Stimulated activated effector memory CD8-positive, alpha-beta T cell treated with anti-CD3 and anti-CD28 coated beads, Interleukin-12 subunit alpha, Interleukin-12 subunit beta, amount 100 ng/mL, for 72 hours (primary cell): ENCODE results near the gene PALLD.

Experiments used
- ATAC-seq: fragments of 150-1000 bp; cut with Tn5 transposase; 2 replicates; pipeline ENCODE4 v1.10.0; 2021
- DNase-seq, 2 donors: peaks; one replicate each; pipeline ENCODE4 v3.0.0; 2021 to 2022; ENCODE audit warnings: low spot score in 2 of 2
- H3K27ac Mint-ChIP-seq: one replicate; pipeline ENCODE4 v1.8.0; 2022; ENCODE audit warnings: mild to moderate bottlenecking, mixed read lengths
- H3K36me3 Mint-ChIP-seq: one replicate; pipeline ENCODE4 v1.8.0; 2022; ENCODE audit warnings: mild to moderate bottlenecking, mixed read lengths
- H3K4me1 Mint-ChIP-seq: one replicate; pipeline ENCODE4 v1.8.0; 2022; ENCODE audit warnings: mixed read lengths
- H3K4me3 Mint-ChIP-seq: one replicate; pipeline ENCODE4 v1.8.0; 2022; ENCODE audit warnings: mild to moderate bottlenecking, mixed read lengths
- H3K9me3 Mint-ChIP-seq: one replicate; pipeline ENCODE4 v1.8.0; 2022; ENCODE audit warnings: mixed read lengths

The PALLD gene

DNA sequence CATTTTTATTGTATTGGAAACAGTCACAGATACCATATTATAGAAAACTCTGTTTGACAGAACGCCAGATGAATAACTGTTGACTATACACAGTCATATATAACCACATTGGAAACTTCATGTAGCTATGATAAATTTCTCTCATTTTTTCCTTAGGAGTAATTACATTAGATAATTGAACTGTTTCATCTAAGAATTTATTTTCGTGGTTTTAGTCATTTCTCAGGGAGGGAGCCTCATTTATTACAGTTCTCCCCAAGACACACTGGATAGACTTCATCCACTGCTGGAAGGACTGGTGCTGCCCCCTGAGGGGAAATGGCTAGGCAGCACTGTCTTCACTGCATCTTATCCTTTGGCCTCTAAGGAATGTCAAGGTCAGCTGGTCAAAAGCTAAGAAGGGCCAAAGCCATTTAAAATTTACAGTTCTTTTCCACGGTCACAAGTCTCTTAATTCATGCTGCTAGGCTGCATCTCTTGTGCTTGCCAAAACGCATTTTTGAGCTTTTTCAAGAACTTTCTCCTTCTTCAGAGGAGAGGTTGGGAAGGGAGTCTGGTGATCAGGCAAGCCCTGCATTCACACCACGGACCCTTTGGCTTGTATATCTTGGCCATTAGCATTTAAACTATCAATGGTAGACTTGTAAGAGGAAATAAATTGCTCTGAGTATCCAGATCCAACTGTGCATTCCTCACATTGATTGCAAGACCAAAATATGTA is 368.1 kb downstream of the PALLD start:
- ATAC-seq (no peak), DNase-seq (no peak)
- Mint-ChIP-seq H3K9me3 (no peaks in the 10 kb centered on the region), H3K4me3 (no peak overlapping the region), H3K36me3 (no peaks in the 10 kb centered on the region), H3K4me1 (peaks cover 19% of the 10 kb centered on the region), H3K27ac (peak overlapping the region; percentile 49)

- no peak for ATAC-seq
- H3K4me1 Mint-ChIP-seq: peaks cover 13% of the 10 kb centered on the region
Measured at GRCh38 chr4:168865854-168866253, 369.0 kb downstream of the PALLD start.

DNA sequence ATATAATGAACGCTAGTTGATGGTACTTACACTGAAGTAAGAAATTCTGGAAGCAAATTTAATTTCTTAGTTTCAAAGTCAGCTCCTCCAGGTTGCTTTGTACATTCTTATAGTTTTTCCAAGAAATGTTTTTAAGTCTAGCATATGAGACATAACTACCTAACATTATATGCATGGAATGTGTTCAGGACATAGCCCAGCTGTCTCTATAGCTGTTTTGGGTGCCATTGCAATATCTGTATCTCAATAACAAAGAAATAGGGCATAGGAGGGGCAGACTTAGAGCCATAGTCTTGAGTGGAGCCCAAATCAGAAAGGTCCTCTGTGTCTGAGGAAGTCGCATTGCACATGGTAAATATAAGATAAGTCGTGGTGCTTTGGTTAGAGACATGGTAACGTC is 369.8 kb downstream of the PALLD start:
- Mint-ChIP-seq H3K27ac (no peak overlapping the region), H3K4me1 (peaks cover 13% of the 10 kb centered on the region)
- no peak for ATAC-seq

More at GRCh38 chr4:168865854-168866253, 369.0 kb downstream of the PALLD start:
- H3K9me3 Mint-ChIP-seq: no peaks in the 10 kb centered on the region
- no peak overlapping the region for H3K4me3 Mint-ChIP-seq
- H3K27ac Mint-ChIP-seq: no peak overlapping the region
- no peaks in the 10 kb centered on the region for H3K36me3 Mint-ChIP-seq
- DNase-seq: no peak

DNA sequence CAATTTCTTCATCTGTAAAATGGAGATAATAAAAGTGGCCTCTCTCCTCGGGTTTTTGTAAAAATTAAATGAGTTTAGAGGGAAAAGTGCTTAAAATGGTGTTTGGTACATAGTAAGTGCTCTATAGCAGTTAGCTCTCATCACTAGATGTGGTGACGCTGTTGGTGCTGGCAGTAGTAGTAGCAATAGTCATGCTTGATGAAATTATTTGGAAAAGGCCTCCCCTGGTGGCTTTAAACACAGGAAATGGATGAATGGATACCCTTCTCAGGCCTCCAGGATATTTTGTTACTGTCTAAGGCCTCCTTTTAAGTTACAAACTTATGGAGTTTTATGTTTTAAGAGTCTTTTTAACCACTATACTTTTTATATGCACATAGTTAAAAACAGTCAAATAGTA is 370.3 kb downstream of the PALLD start:
- H3K4me1 Mint-ChIP-seq: peaks cover 13% of the 10 kb centered on the region
- H3K9me3 Mint-ChIP-seq: no peaks in the 10 kb centered on the region

More for the DNA sequence above, 369.8 kb downstream of the PALLD start:
- no peak for DNase-seq
- H3K4me3 Mint-ChIP-seq: no peak overlapping the region
- H3K36me3 Mint-ChIP-seq: no peaks in the 10 kb centered on the region
- no peaks in the 10 kb centered on the region for H3K9me3 Mint-ChIP-seq

GRCh38 chr4:168868044-168868781 is 371.4 kb downstream of the PALLD start:
- Mint-ChIP-seq H3K4me1 (peaks cover 9% of the 10 kb centered on the region), H3K36me3 (no peaks in the 10 kb centered on the region), H3K27ac (no peak overlapping the region), H3K9me3 (no peaks in the 10 kb centered on the region), H3K4me3 (no peak overlapping the region)
- DNase-seq (no peak), ATAC-seq (peak; percentile 75)

More for the DNA sequence above, 370.3 kb downstream of the PALLD start:
- Mint-ChIP-seq H3K4me3 (no peak overlapping the region), H3K27ac (no peak overlapping the region), H3K36me3 (no peaks in the 10 kb centered on the region)
- ATAC-seq: no peak
- no peak for DNase-seq

GRCh38 chr4:168868802-168869201 is 371.9 kb downstream of the PALLD start:
- H3K4me1 Mint-ChIP-seq: peaks cover 7% of the 10 kb centered on the region
- no peak for ATAC-seq
- no peaks in the 10 kb centered on the region for H3K9me3 Mint-ChIP-seq
- no peak overlapping the region for H3K27ac Mint-ChIP-seq
- no peak for DNase-seq
- H3K36me3 Mint-ChIP-seq: no peaks in the 10 kb centered on the region
- H3K4me3 Mint-ChIP-seq: no peak overlapping the region

GRCh38 chr4:168870004-168870403 is 373.2 kb downstream of the PALLD start:
- no peak for DNase-seq
- Mint-ChIP-seq H3K4me1 (peaks cover 7% of the 10 kb centered on the region), H3K27ac (no peak overlapping the region), H3K36me3 (no peaks in the 10 kb centered on the region), H3K4me3 (no peak overlapping the region), H3K9me3 (no peaks in the 10 kb centered on the region)
- ATAC-seq: no peak

DNA sequence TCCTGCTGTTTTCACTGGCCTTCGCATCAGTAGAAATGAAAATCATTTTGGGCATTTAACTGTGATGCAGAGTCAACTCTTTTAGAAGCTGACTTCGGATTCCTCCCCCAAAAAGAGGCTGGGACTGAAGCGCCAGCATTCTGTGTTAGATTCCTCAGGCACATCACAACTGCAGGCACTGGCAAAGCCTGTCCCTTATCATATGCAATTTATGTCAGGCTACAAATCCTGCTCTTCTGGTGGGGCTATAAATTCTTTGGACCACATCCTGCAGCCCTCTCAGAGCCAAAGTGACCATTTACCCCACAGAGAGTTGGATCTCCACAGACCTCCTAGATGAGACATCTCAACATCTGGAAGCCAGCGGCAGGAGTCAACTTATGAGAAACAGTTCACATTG is 374.8 kb downstream of the PALLD start:
- Mint-ChIP-seq H3K4me3 (no peak overlapping the region), H3K9me3 (no peaks in the 10 kb centered on the region), H3K4me1 (peaks cover 7% of the 10 kb centered on the region), H3K27ac (no peak overlapping the region), H3K36me3 (no peaks in the 10 kb centered on the region)
- ATAC-seq (no peak), DNase-seq (no peak)

GRCh38 chr4:168874083-168874482 is 377.2 kb downstream of the PALLD start:
- no peak overlapping the region for H3K4me3 Mint-ChIP-seq
- no peaks in the 10 kb centered on the region for H3K9me3 Mint-ChIP-seq
- DNase-seq (no peak), ATAC-seq (peak; percentile 42)
- H3K36me3 Mint-ChIP-seq: no peaks in the 10 kb centered on the region
- H3K27ac Mint-ChIP-seq: no peak overlapping the region
- peaks cover 11% of the 10 kb centered on the region for H3K4me1 Mint-ChIP-seq

DNA sequence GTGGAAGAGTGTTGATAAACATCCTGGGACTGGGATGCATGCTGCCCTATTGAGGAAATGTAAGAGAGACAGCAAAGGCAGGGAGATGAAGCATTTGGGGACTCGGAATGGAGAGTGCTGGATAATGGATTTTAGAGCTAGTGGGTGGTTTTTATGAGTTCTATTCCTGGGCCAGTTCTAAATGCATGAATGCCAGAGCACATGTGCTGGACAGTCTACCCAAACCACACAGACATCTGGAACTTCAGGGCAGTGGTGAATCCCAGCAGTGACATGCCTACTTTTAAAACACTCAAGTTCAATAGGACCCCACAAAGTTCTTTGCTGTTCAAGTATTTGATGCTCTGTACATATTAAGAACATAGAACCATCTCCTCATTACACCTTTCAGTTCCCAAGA is 379.3 kb downstream of the PALLD start:
- Mint-ChIP-seq H3K9me3 (no peaks in the 10 kb centered on the region), H3K4me1 (peaks cover 6% of the 10 kb centered on the region), H3K27ac (no peak overlapping the region), H3K4me3 (no peak overlapping the region), H3K36me3 (no peaks in the 10 kb centered on the region)
- ATAC-seq (no peak), DNase-seq (no peak)

- DNase-seq (peak in 1 of 2 donors; percentile 61), ATAC-seq (peak; percentile 70)
- Mint-ChIP-seq H3K4me1 (peaks cover 6% of the 10 kb centered on the region), H3K27ac (peak overlapping the region; percentile 57), H3K9me3 (no peaks in the 10 kb centered on the region), H3K4me3 (peak overlapping the region; percentile 67), H3K36me3 (no peaks in the 10 kb centered on the region)
Measured at GRCh38 chr4:168877511-168878491, 380.9 kb downstream of the PALLD start.

DNA sequence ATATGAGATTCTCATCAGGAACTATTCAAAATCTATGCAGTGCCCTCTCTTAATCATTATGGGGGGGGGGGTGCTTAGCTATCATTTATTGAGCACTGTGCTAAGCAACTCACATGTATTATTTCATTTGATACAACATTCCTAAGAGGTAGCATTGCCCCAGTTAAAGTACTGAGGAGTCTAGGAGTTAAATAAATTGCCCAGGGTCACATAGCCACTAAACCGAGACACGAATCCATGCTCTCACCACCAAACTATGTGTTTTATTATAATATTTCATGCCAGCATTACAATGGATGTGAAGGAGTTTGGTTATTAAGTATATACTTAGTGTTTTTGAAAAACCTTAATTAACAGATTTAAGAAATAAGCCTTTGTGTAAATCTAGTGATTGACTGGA is 381.8 kb downstream of the PALLD start:
- peak overlapping the region; percentile 57 for H3K27ac Mint-ChIP-seq
- H3K36me3 Mint-ChIP-seq: no peaks in the 10 kb centered on the region
- peaks cover 6% of the 10 kb centered on the region for H3K4me1 Mint-ChIP-seq
- ATAC-seq (no peak), DNase-seq (no peak)
- peak overlapping the region; percentile 67 for H3K4me3 Mint-ChIP-seq
- no peaks in the 10 kb centered on the region for H3K9me3 Mint-ChIP-seq

GRCh38 chr4:168879188-168879587 is 382.3 kb downstream of the PALLD start:
- ATAC-seq (no peak), DNase-seq (no peak)
- no peaks in the 10 kb centered on the region for H3K9me3 Mint-ChIP-seq
- H3K4me1 Mint-ChIP-seq: peaks cover 6% of the 10 kb centered on the region
- peak overlapping the region; percentile 67 for H3K4me3 Mint-ChIP-seq
- no peak overlapping the region for H3K27ac Mint-ChIP-seq
- no peaks in the 10 kb centered on the region for H3K36me3 Mint-ChIP-seq

DNA sequence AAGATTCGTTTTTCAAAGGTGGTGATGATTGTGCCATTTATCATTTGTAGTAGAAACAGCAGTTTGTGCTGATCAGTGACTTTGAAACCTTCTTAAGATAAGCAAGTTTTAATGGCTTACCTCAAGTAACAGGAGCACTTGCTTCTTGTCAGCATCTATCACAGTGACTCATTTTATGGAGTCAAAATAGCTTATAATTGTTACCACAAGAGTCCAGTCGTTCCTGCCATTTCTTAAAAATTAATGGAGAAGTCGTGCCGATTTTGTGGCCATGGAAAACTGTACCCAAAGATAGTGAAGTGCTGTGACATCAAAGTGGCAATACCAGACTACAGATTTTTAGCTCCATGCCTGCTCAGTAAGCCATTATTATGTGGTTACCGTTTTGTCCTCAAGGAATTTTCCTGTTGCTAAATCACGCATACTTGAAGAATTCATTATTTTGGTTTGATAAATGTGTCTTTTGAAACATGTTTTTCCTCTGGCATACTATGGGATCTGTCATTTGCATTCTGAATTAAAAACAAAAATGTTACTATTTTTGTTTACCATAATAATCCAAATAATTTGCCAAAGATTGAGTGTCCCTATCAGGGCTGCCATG is 383.3 kb downstream of the PALLD start:
- no peak overlapping the region for H3K4me3 Mint-ChIP-seq
- H3K36me3 Mint-ChIP-seq: no peaks in the 10 kb centered on the region
- H3K9me3 Mint-ChIP-seq: no peaks in the 10 kb centered on the region
- H3K27ac Mint-ChIP-seq: no peak overlapping the region
- DNase-seq: no peak
- H3K4me1 Mint-ChIP-seq: peaks cover 6% of the 10 kb centered on the region
- ATAC-seq: no peak
